Activated CD4-positive, alpha-beta T cell treated with anti-CD3 and anti-CD28 coated beads for 4 hours (primary cell): ENCODE data around the gene HTR3E.
"Not testable (repeated sequence)": the region's sequence is repeated elsewhere in the genome, so short reads cannot be mapped to it uniquely, and the experiment has no call there.

Source experiments
- DNase-seq, 2 donors: peaks; one replicate each; pipeline ENCODE4 v3.0.0-alpha.2; 2020

HTR3E gene

DNA sequence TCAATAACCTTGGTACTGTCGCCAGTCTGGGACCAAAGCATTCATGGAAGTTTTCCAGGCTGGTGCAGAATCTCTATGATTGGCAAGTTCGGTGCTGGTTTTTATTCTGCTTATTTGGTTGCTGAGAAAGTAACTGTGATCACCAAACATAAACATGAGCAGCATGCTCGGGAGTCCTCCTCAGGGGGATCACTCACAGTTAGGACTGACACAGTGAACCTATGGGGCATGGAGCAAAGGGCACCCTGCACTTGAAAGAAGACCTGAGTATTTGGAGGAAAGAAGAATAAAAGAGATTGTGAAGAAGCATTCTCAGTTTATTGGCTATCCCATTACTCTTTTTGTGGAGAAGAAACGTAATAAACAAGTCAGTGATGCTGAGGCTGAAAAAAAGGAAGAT is 19.2 kb downstream of the HTR3E start:
- DNase-seq: no peak

DNA sequence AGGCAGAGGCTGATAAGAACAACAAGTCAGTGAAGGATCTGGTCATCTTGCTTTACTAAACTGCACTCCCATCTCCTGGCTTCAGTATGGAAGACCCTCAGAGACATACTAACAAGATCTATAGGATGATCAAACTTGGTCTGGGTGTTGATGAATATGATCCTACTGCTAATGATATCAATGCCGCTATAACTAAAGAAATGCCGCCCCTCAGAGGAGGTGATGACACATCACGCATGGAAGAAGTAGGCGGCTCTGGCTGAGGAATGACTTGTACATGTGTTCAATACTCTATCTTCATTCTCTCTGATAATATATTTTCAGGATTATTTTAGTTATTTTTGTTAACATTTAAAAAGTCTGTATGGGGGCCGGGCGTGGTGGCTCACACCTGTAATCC is 20.8 kb downstream of the HTR3E start:
- DNase-seq: no peak

DNA sequence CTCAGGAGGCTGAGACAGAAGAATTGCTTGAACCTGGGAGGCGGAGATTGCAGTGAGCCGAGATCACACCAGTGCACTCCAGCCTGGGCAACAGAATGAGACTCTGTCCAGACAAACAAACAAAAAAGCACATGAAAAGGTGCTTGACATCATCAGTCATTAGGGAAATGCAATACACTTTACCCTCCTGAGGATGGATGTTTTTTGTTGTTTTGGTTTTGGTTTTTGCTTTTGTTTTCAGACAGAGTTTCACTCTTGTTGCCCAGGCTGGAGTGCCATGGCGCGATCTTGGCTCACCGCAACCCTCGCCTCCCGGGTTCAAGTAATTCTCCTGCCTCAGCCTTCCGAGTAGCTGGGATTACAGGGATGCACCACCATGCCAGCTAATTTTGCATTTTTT is 24.2 kb downstream of the HTR3E start:
- not testable (repeated sequence) for DNase-seq

DNA sequence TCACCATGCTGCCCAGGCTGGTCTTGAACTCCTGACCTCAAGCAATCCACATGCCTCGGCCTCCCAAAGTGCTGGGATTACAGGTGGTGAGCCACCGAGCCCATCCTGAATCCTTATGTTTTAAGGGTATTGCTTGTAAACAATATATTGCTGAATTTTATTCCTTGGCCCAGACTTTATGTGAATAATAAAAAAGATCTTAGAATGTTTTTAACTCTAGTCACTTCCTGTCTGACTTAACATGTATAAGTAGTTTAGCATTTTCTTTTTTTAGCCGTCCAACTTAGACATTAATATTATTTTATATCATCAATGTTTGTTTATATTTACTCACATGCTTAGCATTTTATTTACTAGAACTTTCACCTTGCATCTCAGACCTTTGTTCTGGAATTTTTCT is 29.1 kb downstream of the HTR3E start:
- DNase-seq: no peak

DNA sequence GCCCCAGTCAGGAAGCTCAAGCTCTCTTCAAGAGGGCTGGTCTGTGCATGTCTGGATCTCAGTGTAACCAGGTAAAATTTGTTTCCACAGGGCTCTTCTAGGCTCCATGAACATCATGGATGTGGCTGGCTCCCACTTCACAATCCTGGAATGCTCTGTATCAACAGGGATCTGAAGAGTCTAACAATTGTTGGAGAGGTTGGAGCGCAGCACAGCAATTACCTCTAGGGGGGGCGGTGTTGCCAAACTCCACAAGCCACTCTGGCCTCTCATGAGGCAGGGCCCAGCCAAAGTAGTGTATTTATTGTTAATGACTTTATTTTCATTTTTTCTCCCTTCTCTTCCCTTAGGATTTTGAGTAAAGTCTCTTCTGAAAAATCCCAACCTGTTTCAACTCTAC is 32.1 kb downstream of the HTR3E start:
- no peak for DNase-seq

DNA sequence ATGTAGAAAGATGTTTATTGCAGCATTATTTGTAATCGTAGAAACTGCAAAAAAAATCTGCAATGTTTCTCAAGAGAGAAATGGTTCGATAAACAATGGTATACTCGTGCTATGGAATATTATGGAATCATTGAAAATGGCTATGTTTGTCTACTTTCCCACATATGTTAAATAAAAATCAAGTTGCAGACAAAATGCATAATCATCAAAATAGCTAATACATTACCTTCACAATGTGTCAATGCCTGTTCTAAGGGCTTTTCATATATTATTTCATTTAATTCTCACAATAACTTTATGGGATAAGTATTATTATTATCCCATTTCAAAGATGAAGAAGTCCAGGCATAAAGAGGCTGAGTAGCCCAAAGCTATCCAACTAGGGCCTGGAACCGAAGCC is 36.1 kb downstream of the HTR3E start:
- DNase-seq: no peak

DNA sequence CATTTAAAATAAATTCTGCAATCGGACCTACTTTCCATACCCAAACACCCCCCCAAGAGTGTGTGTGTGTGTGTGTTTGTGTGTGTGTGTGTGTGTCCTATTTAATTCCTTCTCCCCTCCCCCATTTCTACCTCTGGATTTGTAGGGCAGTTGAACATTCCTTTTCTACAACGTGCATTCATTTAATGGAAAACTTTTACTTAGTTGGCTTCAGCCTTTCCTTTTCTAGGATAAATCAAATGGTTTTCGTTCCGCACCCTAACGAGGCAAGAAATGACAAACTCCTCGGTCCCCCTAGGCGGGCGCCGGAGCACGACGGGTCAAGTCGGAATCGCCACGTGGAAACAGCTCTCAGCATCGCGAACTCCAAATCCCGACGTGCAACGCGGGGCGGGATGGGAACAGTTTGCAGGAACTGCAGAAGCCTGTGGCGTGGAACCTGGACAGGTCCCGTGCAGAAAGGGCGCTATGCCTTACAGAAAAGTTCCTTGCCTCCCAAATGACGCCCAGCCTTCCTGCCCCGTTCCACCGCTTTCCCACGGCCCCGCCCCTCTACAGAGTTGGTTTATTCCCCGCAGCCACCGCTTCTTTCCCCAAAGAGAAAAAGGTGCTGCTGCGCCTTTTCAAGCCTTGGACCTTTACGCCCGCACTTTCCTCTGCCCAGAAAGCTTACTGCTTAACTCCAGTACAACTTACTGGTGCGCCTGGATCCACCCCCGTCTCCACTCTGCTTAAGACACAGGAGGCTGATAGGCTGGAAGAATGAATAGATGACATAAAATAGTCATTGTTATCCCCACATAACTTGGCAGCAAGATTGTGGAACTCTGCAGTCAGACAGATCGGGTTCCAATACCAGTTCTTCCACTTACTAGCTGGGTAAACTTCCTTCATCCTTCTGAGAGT is 37.2 kb downstream of the HTR3E start:
- peak; percentile 40 to 50 for DNase-seq

DNA sequence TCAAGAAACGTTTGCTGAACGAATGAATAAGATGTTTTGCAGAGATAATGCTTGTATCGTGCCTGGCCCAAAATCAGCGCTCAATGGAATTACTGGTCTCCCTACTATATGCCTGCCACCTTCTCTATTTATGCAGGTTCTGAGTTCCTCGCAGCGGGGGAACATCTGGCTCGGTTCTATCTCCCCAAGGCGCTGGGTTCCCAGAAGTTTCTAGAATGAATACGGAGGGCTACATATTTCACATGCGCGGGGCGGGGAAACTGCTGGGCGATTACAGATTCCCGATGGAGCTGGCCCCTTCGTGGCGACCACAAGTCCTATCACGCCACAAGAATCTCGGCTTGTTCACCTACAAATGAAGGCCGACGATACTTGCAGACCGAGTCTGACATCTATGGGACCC is 37.9 kb downstream of the HTR3E start:
- DNase-seq: no peak

DNA sequence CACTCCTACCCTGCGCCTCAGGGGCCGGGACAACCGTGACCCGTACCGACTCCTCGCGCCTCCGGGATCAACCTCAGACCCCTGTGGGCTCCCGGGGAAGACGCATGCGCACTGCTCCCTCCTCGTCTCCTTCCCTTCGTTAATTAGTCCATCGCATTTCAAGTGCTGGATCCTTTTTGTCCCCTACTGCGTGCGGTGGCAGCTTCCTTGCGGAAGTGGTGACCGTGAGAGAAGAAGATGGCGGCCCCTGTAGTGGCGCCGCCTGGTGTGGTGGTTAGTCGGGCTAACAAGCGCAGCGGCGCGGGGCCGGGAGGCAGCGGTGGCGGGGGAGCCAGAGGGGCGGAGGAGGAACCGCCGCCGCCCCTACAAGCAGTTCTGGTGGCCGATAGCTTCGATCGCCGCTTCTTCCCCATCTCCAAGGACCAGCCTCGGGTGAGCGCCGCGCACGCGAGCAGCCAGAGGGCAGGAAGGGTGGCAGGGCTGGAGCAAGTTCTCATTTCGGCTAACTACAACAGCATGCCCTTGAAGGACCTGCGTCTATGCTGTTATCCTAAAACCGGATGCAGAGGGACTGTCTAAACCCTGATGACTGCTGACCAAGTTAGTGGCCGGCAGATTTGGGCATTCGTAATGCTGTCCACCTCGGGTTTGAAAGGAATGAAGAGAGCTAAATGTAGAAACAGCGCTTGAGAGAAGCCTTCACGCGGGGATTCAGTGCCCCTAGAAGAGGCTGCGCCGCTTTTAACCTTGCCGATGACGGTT is 38.5 kb downstream of the HTR3E start, which contains the start of gene EIF2B5:
Gene EIF2B5 (plus strand): TSS at position 210 of the 762 bp plus-strand sequence. CDS start 28 bp downstream, at position 238.
- DNase-seq: peak; percentile 84 to 85

DNA sequence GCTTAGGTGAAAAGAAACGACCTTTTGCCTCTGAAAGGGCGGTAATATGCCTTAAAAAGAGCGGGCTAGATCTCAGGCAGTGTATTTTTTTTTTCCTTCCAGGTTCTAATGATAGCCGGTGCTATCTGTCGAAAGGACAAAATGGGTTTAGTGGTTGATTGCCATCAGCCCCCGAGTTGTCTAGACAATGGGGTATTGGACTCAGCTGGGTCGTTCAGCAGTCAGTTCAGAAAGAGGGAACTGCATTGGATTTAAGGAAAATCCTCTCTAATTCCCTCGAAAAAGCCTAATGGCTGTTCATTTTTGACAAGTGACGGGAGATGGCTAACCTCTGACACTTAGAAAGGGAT is 39.0 kb downstream of the HTR3E start:
- DNase-seq: no peak

DNA sequence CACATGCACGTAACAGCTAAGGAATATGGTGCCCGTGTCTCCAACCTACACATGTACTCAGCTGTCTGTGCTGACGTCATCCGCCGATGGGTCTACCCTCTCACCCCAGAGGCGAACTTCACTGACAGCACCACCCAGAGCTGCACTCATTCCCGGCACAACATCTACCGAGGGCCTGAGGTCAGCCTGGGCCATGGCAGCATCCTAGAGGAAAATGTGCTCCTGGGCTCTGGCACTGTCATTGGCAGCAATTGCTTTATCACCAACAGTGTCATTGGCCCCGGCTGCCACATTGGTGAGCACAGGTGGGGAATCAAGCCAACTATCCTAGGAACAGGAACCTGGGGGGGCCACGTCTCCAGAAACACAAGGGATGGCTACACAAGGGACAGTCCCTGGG is 43.6 kb downstream of the HTR3E start:
- DNase-seq: no peak

DNA sequence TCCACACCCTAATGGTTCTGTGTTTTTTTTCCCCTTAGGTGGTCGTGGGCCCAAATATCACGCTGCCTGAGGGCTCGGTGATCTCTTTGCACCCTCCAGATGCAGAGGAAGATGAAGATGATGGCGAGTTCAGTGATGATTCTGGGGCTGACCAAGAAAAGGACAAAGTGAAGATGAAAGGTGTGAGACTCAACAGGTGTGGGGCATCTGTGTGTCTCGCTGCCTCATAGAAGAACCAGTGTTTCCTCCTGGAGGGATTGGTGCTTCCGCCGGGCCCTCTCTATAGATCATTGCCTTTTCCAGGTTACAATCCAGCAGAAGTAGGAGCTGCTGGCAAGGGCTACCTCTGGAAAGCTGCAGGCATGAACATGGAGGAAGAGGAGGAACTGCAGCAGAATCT is 45.3 kb downstream of the HTR3E start:
- no peak for DNase-seq

DNA sequence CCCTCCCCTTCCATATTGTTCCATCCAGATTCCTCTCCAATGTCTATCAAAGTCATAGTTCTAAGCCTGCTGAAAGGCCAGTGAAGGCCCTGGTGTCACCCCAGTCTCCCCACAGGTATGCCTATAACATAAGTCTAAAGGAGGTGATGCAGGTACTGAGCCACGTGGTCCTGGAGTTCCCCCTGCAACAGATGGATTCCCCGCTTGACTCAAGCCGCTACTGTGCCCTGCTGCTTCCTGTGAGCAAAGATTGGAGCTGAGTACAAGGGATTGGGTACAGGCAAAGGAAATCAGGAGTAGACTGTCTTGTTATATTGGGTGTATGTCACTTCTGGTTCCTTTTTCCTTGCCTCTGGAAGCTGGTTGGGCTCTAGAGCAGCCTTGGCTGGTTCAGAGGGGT is 46.5 kb downstream of the HTR3E start:
- no peak for DNase-seq

DNA sequence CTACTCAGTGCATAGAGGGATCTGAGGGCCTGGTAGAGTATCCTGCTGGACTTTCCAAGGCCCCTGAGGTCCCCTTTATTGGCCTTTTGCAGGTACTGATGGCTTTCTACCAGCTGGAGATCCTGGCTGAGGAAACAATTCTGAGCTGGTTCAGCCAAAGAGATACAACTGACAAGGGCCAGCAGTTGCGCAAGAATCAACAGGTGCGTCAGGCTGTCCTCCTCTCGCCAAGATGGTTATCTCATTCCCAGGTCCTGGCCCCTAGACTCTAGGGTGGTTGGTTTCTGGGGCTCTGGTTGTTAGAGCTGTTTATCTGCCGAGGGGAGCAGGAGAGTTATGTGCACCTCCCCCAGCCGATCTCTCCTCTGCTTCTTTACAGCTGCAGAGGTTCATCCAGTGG is 47.6 kb downstream of the HTR3E start:
- DNase-seq: no peak

DNA sequence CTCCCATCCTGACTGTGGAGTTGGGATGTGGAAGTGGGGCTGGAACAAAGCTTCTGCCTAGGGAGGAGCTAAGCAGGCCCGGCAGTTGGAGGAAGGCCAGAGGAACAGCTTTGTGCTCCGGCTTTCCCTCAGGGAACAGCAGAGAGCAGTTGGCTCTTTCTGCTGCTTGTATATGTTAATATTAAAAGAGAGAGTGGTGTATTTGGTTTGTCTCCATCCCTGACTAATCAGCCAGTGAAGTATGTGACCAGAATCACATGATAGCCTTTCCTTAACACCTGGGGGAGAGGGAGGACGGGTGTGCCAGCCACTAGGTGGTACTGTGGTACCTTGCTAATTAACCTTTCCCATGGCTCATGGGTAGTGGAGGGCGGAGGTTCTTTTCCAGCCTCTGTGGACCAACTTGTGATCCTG is 48.3 kb downstream of the HTR3E start:
- peak; percentile 31 to 40 for DNase-seq

DNA sequence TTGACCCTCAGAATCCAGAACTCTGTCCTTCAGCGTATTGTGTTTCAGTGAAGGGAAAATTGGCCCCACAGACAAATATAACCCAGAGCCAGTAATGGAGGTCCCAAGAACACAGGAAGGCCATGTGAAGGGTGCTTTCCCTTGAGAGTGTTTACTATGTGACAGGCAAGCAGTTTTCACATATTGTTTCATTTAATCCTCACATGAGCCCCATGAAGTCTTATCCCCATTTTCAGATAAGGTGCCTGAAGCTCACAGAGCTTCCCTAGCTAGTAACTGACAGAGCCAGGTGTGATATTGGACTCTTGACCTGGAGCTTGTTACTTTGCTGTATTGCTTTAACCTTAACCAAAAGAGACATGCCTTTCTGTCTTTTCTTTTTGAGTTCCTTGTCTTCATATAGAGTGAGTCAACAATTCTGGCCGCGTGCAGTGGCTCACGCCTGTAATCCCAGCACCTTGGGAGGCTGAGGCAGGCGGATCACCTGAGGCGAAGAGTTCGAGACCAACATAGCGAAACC is 48.9 kb downstream of the HTR3E start:
- DNase-seq: no peak

DNA sequence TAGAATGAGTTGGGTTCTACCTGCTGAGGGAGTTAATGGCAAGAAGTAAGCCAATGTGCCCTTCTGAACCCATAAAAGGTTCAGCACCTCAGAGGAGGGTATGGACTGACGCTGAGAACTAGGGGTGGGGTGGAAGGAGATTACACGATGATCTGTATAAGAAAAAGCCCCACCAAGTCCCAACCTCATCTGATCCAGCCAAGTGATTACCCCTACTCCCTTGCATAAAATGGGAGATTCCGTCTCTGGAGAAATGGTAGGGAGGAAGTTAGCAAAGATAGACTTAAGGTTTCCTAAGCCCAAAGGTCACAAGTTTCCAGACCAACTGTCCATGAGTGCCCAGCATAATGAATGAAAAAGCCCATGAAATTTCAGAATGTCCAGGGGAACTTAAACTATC is 51.2 kb downstream of the HTR3E start:
- DNase-seq: no peak

DNA sequence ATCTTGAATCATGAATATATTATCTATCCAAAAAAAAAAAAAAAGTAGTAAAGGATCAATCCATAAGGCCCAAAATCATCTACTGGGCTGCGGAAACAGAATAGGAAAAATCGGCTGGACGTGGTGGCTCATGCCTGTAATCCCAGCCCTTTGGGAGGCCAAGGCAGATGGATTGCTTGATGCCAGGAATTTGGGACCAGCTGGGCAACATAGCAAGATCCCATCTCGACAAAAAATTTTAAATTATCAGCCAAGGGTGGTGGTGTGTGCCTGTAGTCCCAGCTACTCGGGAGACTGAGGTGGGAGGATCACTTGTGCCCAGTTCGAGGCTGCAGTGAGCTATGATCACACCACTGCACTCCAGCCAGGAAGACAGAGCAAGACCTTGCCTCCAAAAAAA is 52.3 kb downstream of the HTR3E start:
- no peak for DNase-seq

DNA sequence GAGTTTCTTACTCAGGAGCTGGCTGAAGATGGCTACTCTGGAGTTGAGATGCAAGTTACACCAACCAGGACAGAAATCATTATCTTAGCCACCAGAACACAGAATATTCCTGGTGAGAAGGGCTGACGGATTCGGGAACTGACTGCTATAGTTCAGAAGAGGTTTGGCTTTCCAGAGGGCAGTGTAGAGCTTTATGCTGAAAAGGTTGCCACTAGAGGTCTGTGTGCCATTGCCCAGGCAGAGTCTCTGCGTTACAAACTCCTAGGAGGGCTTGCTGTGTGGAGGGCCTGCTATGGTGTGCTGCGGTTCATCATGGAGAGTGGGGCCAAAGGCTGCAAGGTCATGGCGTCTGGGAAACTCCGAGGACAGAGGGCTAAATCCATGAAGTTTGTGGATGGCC is 52.9 kb downstream of the HTR3E start:
- not testable (repeated sequence) for DNase-seq

DNA sequence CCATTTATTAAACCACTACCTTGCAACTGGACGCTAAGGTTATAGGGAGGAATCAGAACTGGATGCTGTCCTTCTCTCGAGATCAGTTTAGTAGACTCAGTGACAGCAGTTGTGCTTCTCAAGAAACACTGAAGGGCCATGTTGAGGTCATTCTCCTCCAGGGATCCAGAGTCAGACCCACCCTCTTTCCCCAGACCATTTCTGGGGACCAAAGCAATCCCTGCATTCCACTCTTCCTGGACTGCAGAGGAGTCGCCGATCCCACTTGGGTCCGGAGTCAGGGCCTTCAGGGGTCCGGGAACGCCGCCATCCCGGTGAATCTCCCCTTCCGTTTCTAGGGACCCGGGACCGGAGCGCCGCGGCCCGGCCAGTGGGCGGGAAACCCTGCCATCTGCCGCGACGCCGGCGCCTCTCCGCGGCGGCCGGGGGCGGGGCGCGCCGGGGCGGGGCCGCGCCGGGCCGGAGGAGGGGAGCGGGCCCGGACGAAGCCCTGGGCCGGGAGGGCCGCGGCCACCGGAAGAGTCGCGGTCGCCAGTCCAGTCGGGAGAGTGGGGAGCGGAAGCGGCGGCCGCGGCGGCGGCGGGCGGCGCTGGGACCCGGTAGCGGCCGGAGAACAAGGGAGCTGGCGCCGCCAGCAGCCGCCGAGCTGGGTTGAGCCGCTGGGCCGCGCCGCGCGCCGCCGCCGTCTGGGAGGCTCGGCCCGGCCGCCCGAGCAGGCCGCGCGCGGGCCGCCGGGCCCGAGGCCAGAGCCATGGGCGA is 58.2 kb downstream of the HTR3E start, which contains the start of gene DVL3:
Gene DVL3 (plus strand): TSS at position 493 of the 759 bp plus-strand sequence. CDS start 259 bp downstream, at position 752.
- peak in 1 of 2 donors; percentile 36 for DNase-seq

DNA sequence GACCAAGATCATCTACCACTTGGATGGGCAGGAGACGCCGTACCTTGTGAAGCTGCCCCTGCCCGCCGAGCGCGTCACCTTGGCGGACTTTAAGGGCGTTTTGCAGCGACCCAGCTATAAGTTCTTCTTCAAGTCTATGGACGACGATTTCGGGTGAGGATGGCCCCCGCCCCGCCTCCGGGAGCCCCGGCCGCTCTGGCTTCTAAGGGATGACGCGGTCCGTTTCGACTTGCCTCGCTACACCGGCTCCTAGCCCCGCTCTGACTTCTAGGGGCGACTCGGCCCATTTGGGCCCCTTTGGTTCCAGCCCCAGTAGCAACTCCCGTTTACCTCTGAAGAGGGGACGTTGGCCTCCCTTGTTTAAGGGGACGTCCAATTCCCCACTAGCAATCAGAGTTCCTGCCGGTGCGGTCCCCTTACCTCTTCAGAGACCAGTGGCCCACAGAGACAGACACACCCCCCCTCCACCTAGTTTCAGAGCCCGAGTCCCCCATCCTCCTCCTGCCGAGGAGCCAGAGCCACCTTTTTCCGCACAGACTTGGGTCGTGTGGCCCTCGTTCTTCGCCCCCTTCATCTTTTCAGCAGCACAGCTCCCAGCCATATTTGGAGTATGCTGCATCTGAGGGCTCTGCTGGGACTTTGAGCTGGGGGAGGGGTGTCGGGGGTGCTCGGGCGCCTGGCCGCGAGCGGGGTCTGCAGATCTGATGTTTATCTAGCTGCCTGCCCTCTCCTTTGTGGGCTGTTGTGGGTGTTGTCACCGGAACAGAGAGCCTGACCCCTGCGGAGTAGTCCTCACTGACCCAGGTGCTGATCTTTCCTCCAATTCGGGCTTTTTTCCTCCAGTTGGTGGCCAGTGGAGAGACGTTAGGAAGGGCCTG is 59.0 kb downstream of the HTR3E start:
- peak; percentile 39 to 42 for DNase-seq

DNA sequence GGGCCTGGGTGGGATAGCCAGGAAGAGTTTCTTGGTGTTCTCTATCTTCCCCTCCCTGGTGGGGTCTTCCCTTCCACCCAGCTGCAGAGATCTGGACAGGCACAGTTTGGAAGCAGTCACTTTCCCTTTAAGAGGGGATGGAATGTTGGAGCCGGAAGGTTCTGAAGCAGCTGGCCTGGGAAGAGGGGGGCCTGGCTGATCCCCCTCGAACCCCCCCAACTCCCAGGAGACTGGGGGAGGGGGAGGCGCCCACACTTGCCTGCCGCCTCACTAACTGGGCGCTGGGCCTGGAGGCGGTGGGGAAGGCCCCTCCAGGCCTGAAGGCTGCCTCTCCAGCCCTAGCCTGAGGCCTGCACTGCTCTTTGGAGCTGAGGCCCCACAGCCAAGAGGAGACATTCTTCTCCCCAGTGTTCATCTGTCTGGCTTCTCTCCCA is 59.7 kb downstream of the HTR3E start:
- no peak for DNase-seq
